Progenitor cell of endocrine pancreas (in vitro differentiated cells): ENCODE data around the gene NME8. TPM values are rescaled to one million over a fixed set of nuclear protein-coding genes. Genes with fewer than 3 reads are reported as not detected.

Source experiments
- DNase-seq: peaks from one replicate; pipeline ENCODE4 v3.0.0; 2021; ENCODE audit warnings: low spot score; ENCODE audit not compliant: unreplicated experiment
- H3K27ac Mint-ChIP-seq: 2 replicates; pipeline ENCODE4 v1.8.0; 2021; ENCODE audit warnings: mild to moderate bottlenecking, moderate library complexity, mixed read lengths
- H3K27me3 Mint-ChIP-seq: 2 replicates; pipeline ENCODE4 v1.8.0; 2021; ENCODE audit warnings: mixed read lengths
- H3K36me3 Mint-ChIP-seq: 2 replicates; pipeline ENCODE4 v1.8.0; 2022; ENCODE audit warnings: mixed read lengths; ENCODE audit not compliant: insufficient read depth
- H3K4me1 Mint-ChIP-seq: 2 replicates; pipeline ENCODE4 v1.8.0; 2021; ENCODE audit warnings: low read depth, mixed read lengths
- H3K4me3 Mint-ChIP-seq: 2 replicates; pipeline ENCODE4 v1.8.0; 2021; ENCODE audit warnings: low read depth, mild to moderate bottlenecking, moderate library complexity, mixed read lengths
- H3K9me3 Mint-ChIP-seq: 2 replicates; pipeline ENCODE4 v1.8.0; 2021; ENCODE audit warnings: low read depth, mixed read lengths
- total RNA-seq: library from RNA; stranded (reverse); gene quantifications from 2 replicates; pipeline ENCODE4 v1.2.1, GENCODE V29; 2021
- TF ChIP-seq, protein P1 (sequence below): fragments of 200-600 bp; sonication (generic); IDR thresholded peaks from one replicate; pipeline ENCODE4 v1.5.0; 2021; ENCODE audit warnings: antibody characterized with exemption, mild to moderate bottlenecking; ENCODE audit not compliant: unreplicated experiment

The NME8 gene
- total RNA-seq, 1 donor from 2014 or later, result 2.7 TPM

DNA sequence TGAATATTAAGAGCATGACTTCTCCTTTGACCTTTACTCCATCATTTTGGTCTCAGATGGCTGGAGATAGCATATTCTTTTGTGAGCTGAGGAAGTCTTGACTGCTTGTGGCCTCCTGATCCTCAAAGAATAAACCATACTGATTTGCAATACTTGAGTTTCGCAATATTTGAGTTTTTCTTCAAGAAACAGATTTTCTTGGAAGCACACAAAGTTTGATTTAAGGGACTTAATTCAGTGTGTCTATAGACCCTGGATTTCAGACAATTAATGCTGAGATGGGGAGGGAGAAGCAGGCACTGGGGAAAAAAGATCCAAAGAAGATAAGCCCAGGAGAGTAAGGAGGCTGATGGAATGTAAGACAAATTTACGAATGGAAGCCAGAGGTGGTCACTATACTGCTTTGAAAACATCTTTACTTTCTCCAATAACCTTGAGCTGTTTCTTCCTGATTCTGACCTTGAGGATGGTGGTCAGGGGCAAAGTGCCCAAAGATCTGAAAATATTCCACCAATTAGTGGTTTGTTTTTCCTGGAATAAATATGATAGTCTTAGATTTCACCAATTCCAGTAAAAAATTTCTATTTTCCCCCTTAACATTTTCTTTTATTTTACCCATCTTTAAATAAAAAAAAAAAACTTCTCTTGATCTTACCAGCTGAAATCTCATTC lies 79.5 kb downstream of the NME8 start:
- H3K27ac Mint-ChIP-seq, result no peak overlapping the region
- peaks cover 8% of the 10 kb centered on the region for H3K9me3 Mint-ChIP-seq
- H3K27me3 Mint-ChIP-seq, result peaks cover 7% of the 10 kb centered on the region
- H3K4me1 Mint-ChIP-seq, result no peaks in the 10 kb centered on the region
- no peak for DNase-seq
- H3K4me3 Mint-ChIP-seq, result no peak overlapping the region
- TF ChIP-seq, protein P1, sequence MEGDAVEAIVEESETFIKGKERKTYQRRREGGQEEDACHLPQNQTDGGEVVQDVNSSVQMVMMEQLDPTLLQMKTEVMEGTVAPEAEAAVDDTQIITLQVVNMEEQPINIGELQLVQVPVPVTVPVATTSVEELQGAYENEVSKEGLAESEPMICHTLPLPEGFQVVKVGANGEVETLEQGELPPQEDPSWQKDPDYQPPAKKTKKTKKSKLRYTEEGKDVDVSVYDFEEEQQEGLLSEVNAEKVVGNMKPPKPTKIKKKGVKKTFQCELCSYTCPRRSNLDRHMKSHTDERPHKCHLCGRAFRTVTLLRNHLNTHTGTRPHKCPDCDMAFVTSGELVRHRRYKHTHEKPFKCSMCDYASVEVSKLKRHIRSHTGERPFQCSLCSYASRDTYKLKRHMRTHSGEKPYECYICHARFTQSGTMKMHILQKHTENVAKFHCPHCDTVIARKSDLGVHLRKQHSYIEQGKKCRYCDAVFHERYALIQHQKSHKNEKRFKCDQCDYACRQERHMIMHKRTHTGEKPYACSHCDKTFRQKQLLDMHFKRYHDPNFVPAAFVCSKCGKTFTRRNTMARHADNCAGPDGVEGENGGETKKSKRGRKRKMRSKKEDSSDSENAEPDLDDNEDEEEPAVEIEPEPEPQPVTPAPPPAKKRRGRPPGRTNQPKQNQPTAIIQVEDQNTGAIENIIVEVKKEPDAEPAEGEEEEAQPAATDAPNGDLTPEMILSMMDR, result no peak
- H3K36me3 Mint-ChIP-seq, result peaks cover 1% of the 10 kb centered on the region

DNA sequence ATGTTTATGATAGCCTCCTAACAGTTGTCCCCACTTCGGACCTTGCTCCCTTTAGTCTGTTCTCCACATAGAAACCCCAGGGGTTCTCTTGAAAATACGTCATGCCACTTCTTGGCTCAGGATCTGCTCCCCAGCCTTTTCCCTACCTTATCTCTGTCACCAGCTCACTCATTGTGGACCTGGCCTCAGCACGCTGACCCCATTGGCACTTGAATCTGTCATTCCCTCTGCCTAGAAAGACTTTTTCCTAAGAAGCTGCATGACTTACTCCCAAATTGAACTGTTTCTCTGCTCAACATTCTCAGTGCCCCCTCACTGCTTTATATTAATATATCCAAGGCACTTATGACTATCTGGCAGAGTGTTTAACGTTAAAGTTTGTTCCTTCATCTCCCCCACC lies 80.5 kb downstream of the NME8 start:
- TF ChIP-seq, protein P1, result no peak
- Mint-ChIP-seq H3K27me3 (peaks cover under 1% of the 10 kb centered on the region), H3K4me3 (no peak overlapping the region), H3K4me1 (no peaks in the 10 kb centered on the region), H3K9me3 (peaks cover 8% of the 10 kb centered on the region), H3K36me3 (peaks cover 1% of the 10 kb centered on the region), H3K27ac (no peak overlapping the region)
- no peak for DNase-seq

DNA sequence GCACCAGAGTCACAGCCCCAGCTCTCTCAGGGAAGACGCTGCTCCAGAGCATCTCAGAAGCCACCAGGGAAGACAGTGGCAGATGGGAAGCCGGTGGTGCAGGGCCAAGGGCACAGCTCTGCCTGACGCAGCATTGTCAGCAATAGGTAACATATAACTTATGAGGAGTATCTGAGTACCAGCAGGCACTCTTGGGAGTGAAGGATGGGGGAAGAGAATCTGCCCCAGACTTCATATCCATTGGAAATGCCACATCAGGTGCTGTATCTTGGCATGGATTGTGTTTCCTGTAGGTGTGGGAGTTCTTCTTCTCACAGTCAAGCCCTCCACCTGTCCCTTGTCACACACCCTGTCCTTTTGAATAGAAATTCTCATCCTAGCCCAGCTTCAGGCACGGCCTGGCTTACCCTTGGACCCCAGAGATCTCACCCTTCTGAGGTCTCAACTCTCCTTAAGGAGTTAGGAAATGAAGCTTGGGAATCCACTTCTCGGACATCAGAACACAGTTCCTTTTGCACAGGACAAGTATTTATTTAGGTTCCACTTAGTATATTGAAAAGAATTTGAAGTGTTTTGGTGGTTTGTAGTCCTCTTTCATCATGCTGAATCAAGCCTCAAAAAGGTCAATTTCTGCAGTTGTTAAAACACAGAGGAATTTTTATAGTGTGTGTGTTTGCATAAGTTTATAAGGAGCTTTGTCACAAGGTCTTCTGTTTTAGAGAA lies 82.0 kb downstream of the NME8 start:
- Mint-ChIP-seq H3K27ac (no peak overlapping the region), H3K36me3 (peaks cover 1% of the 10 kb centered on the region)

DNA sequence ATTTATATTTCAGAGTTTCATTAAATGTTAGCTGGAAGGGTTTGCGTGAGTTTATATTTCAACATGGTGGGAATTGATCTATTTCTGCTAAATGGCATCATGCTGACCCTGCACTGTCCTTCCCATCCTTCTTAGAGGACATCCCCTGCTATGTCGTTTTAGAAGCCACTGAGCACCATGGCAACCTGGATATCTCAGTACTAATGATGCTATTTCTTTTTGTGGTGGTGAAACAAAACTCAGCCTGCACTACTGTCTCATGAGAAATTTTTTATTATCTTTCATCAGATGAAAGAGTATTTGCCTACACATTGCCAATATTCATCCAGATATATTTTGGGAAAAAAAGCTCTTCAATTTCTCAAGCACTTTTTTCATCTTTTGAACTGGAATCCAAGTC lies 84.1 kb downstream of the NME8 start:
- peaks cover 1% of the 10 kb centered on the region for H3K36me3 Mint-ChIP-seq

More for the DNA sequence above, 82.0 kb downstream of the NME8 start:
- Mint-ChIP-seq H3K27me3 (no peaks in the 10 kb centered on the region), H3K4me3 (no peak overlapping the region), H3K9me3 (peaks cover 4% of the 10 kb centered on the region), H3K4me1 (no peaks in the 10 kb centered on the region)
- no peak for DNase-seq
- TF ChIP-seq, protein P1, result no peak

DNA sequence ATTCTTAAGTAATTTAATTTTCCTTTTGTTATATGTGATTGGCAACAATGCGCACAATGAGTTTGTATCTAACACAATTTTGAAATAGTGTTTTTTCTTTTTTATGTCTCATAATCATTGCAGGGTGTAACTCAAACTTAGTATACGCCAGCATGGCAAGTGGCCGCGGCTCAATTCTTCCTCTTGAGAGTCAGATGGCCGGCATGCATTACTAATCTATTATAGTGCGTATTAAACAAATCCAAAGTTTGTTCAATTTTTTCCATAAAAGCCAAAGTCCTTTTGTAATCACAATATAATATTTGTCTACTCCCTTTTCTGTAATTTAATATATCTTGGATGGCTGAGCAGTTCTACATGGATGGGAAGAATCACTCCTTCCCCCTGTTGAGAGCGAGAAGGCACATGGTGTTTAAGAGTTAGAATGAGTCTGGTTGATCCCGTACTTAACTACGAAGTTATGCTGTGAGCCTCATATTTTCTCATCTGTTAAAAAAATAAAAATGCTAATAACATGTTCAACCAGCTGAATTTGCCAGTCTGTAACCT lies 84.7 kb downstream of the NME8 start:
- TF ChIP-seq, protein P1, result no peak
- Mint-ChIP-seq H3K4me3 (no peak overlapping the region), H3K9me3 (peaks cover 7% of the 10 kb centered on the region), H3K36me3 (peaks cover 1% of the 10 kb centered on the region), H3K27me3 (no peaks in the 10 kb centered on the region), H3K4me1 (no peaks in the 10 kb centered on the region), H3K27ac (no peak overlapping the region)
- DNase-seq, result no peak

More for the DNA sequence above, 84.1 kb downstream of the NME8 start:
- H3K27ac Mint-ChIP-seq, result no peak overlapping the region
- no peaks in the 10 kb centered on the region for H3K4me1 Mint-ChIP-seq
- no peak for DNase-seq
- TF ChIP-seq, protein P1, result no peak
- peaks cover 7% of the 10 kb centered on the region for H3K9me3 Mint-ChIP-seq
- no peak overlapping the region for H3K4me3 Mint-ChIP-seq
- no peaks in the 10 kb centered on the region for H3K27me3 Mint-ChIP-seq
